ENCODE data around the gene MICAL3. TPM values are rescaled to one million over a fixed set of nuclear protein-coding genes. Genes with fewer than 3 reads are reported as not detected.

MICAL3 gene
- total RNA-seq, 4 donors from 2014 or later = 84.2 to 290 (median 151) TPM

DNA sequence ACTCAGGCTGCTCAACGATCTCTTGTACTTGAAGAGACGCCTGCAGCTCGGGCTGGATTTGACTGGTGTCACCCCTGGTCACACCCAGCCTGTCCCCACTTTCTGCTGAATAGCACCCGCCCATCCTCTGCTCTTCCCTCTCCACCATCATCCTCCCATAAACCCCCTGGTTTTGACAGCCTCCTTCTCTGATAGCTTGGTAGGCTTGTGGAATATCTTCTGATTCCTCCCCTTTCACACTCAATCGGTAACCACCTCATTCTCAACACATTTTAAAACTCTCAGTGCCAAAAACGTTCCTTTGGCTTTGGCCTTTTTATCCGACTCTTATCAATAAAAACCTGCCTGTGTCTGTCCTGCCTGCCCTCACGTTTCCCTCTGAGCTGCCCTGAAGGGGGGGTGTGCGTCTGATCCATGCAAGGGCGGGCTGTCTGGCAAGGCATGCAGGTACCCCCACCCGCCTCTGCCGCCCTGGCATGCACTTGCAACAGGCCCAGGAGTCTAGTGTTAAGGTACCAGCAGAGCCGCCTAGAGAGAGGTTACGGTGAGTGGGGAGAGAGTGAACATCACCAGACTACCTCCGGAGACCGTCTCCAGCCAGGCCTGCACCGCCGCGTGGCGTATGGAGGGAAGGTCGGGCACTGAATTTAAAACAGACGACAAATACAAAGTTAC, 198.3 kb downstream of the MICAL3 start:
- 79 to 93% methylated on average over 8 to 22 of the region's 22 CpGs for WGBS, 2 donors (ENCODE audit: low coverage in 1 of 2)
- in situ Hi-C loops (cut with MboI; ENCODE audit: low pct_ligation_motif_present in 1 of 4, low pct_unique_long_range_greater_than_20kb in 1 of 4, low sequenced_read_pairs in 3 of 4) (no loop called here), intact Hi-C loops (cut with DNase I; ENCODE audit: low total_unique reads) (loop anchor here (10.0 kb wide), 1 partner anchor 59 kb away; no protein-coding TSS in a partner anchor)
- DNase-seq = no peak
- Histone ChIP-seq H3K27ac (no peak overlapping the region), H3K36me3 (peaks cover 0 to 4% (median 0%) of the 10 kb centered on the region in 4 donors), H3K27me3 (no peaks in the 10 kb centered on the region), H3K4me1 (peaks cover 0 to 15% (median 6%) of the 10 kb centered on the region in 4 donors), H3K9me3 (no peaks in the 10 kb centered on the region), H3K4me3 (no peak overlapping the region)
- TF ChIP-seq POLR2AphosphoS5 (IDR thresholded peaks at IDR 0.05) = no peak
- no peak for TF ChIP-seq POLR2A (IDR thresholded peaks at IDR 0.05)
- TF ChIP-seq EP300 (IDR thresholded peaks at IDR 0.05; ENCODE audit: low read depth) = no peak

DNA sequence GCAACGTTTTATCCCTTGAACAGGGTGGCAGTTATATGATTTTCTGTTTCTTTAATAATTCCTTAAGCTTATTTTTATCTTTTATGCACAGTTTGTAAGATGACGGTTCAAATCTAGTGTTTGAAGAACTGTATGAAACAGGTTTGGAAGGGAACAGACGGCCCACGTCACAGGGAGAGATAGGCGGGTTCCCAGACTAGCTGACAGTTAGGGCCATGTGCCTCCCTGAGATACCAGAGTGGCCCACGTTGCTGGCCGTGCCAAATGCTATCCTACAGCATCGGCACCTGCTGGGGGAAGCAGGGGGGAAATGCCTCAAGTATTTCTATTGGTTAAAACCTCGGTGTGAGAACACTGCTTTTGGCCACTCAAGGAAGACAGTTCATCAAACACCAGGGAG, 199.9 kb downstream of the MICAL3 start:
- peaks cover 0 to 4% (median 0%) of the 10 kb centered on the region in 4 donors for H3K36me3 ChIP-seq
- 84 to 86% methylated on average over 2 to 9 of the region's 9 CpGs for WGBS, 2 donors (ENCODE audit: low coverage in 1 of 2)
- no peak for DNase-seq
- intact Hi-C loops (cut with DNase I; ENCODE audit: low total_unique reads) = loop anchor here (10.0 kb wide), 1 partner anchor 60 kb away; no protein-coding TSS in a partner anchor
- no peak overlapping the region for H3K27ac ChIP-seq
- TF ChIP-seq POLR2A (IDR thresholded peaks at IDR 0.05) = no peak
- in situ Hi-C loops (cut with MboI; ENCODE audit: low pct_ligation_motif_present in 1 of 4, low pct_unique_long_range_greater_than_20kb in 1 of 4, low sequenced_read_pairs in 3 of 4) = no loop called here
- H3K27me3 ChIP-seq = no peaks in the 10 kb centered on the region
- no peaks in the 10 kb centered on the region for H3K9me3 ChIP-seq
- H3K4me3 ChIP-seq = no peak overlapping the region
- H3K4me1 ChIP-seq = no peaks in the 10 kb centered on the region

DNA sequence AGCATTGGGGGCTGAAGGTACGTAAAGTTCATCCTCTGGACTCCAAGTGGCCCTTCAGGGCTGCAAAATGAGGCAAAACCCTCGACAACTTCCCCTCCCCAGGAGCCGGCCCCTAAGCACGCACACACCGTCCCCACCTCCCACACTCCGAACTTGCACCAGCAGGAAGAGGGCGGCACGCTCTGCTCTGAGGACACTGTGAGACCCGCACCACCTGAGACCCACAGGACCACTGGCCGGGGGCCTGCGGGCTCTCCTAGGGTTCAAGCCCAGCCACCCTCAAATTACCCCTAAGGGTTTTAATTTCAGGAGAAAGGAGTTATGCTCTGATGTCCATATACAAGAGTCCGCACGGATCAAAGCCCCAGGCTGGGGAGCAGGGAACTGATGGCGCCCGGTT, 200.4 kb downstream of the MICAL3 start:
- H3K4me1 ChIP-seq = no peaks in the 10 kb centered on the region
- 89% methylated on average over 15 of the region's 15 CpGs; no CpG with 5 or more reads in 1 of the 2 donors for WGBS, 2 donors (ENCODE audit: low coverage in 1 of 2)
- no peaks in the 10 kb centered on the region for H3K27me3 ChIP-seq
- peaks cover 0 to 6% (median 0%) of the 10 kb centered on the region in 4 donors for H3K36me3 ChIP-seq
- no peak overlapping the region for H3K27ac ChIP-seq
- TF ChIP-seq POLR2A (IDR thresholded peaks at IDR 0.05) = no peak
- no peak for TF ChIP-seq POLR2AphosphoS5 (IDR thresholded peaks at IDR 0.05)
- TF ChIP-seq, protein P1, sequence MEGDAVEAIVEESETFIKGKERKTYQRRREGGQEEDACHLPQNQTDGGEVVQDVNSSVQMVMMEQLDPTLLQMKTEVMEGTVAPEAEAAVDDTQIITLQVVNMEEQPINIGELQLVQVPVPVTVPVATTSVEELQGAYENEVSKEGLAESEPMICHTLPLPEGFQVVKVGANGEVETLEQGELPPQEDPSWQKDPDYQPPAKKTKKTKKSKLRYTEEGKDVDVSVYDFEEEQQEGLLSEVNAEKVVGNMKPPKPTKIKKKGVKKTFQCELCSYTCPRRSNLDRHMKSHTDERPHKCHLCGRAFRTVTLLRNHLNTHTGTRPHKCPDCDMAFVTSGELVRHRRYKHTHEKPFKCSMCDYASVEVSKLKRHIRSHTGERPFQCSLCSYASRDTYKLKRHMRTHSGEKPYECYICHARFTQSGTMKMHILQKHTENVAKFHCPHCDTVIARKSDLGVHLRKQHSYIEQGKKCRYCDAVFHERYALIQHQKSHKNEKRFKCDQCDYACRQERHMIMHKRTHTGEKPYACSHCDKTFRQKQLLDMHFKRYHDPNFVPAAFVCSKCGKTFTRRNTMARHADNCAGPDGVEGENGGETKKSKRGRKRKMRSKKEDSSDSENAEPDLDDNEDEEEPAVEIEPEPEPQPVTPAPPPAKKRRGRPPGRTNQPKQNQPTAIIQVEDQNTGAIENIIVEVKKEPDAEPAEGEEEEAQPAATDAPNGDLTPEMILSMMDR (IDR thresholded peaks at IDR 0.05) = no peak
- TF ChIP-seq EP300 (IDR thresholded peaks at IDR 0.05; ENCODE audit: low read depth) = no peak
- intact Hi-C loops (cut with DNase I; ENCODE audit: low total_unique reads) = loop anchor here (10.0 kb wide), 1 partner anchor 61 kb away; no protein-coding TSS in a partner anchor
- DNase-seq = no peak
- in situ Hi-C loops (cut with MboI; ENCODE audit: low pct_ligation_motif_present in 1 of 4, low pct_unique_long_range_greater_than_20kb in 1 of 4, low sequenced_read_pairs in 3 of 4) = no loop called here
- H3K4me3 ChIP-seq = no peak overlapping the region
- H3K9me3 ChIP-seq = no peaks in the 10 kb centered on the region

DNA sequence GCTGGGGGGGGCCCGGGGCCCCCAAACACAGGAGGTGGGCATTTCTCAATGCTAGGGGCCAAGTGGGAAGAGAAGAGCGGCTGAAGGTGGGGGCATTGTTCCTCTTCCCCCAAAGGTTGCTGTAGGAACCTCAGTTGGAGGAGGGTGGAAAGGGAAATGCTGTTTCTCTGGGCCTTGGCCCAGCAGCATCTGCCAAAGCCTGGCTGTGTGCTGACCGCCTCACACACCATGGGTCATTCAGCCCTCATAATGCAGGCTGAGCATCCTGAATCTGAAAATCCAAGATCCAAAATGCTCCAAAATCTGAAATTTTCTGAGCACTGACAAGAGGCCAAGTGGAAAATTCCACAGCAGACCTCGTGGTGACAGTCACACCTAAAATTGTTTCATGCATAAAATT, 201.1 kb downstream of the MICAL3 start:
- no peaks in the 10 kb centered on the region for H3K4me1 ChIP-seq
- no peaks in the 10 kb centered on the region for H3K27me3 ChIP-seq
- DNase-seq = no peak
- TF ChIP-seq, protein P1 (IDR thresholded peaks at IDR 0.05) = no peak
- no peak for TF ChIP-seq EP300 (IDR thresholded peaks at IDR 0.05; ENCODE audit: low read depth)
- no peak for TF ChIP-seq POLR2A (IDR thresholded peaks at IDR 0.05)
- no peak for TF ChIP-seq POLR2AphosphoS5 (IDR thresholded peaks at IDR 0.05)
- WGBS, 2 donors (ENCODE audit: low coverage in 1 of 2) = 91 to 100% methylated on average over 3 to 4 of the region's 4 CpGs
- H3K4me3 ChIP-seq = no peak overlapping the region
- H3K27ac ChIP-seq = no peak overlapping the region
- H3K36me3 ChIP-seq = peaks cover 0 to 13% (median 0%) of the 10 kb centered on the region in 4 donors
- intact Hi-C loops (cut with DNase I; ENCODE audit: low total_unique reads) (loop anchor here (10.0 kb wide), 1 partner anchor 62 kb away; no protein-coding TSS in a partner anchor), in situ Hi-C loops (cut with MboI; ENCODE audit: low pct_ligation_motif_present in 1 of 4, low pct_unique_long_range_greater_than_20kb in 1 of 4, low sequenced_read_pairs in 3 of 4) (no loop called here)
- no peaks in the 10 kb centered on the region for H3K9me3 ChIP-seq

DNA sequence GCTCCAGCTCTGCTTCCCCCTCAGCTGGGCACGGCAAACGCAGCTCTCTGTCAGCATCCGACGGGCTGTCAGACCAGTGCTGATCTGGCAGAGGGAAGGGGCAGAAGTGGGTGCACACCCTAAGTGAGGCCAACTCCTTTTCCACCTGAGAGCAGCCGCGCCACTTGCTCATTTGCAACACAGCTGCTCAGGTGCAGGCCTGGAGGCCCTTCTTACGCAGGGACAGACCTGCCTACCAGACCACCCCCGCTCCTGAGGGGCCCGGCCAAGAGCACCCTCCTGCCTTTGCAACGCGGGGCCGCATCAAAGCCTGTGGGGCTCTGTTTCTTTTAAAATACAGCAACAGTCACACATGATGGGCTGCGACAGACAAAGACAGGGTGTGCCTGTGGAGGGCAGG, 202.3 kb downstream of the MICAL3 start:
- H3K36me3 ChIP-seq = peaks cover 0 to 13% (median 2%) of the 10 kb centered on the region in 4 donors
- in situ Hi-C loops (cut with MboI; ENCODE audit: low pct_ligation_motif_present in 1 of 4, low pct_unique_long_range_greater_than_20kb in 1 of 4, low sequenced_read_pairs in 3 of 4) (no loop called here), intact Hi-C loops (cut with DNase I; ENCODE audit: low total_unique reads) (loop anchor here (10.0 kb wide), 1 partner anchor 63 kb away; no protein-coding TSS in a partner anchor)

More for the DNA sequence above, 202.3 kb downstream of the MICAL3 start:
- Histone ChIP-seq H3K4me1 (no peaks in the 10 kb centered on the region), H3K4me3 (no peak overlapping the region), H3K27me3 (no peaks in the 10 kb centered on the region), H3K9me3 (no peaks in the 10 kb centered on the region), H3K27ac (no peak overlapping the region)
- no peak for DNase-seq
- 96% methylated on average over 13 of the region's 13 CpGs; no CpG with 5 or more reads in 1 of the 2 donors for WGBS, 2 donors (ENCODE audit: low coverage in 1 of 2)
- TF ChIP-seq POLR2AphosphoS5 (IDR thresholded peaks at IDR 0.05) = no peak
- TF ChIP-seq EP300 (IDR thresholded peaks at IDR 0.05; ENCODE audit: low read depth) = no peak
- TF ChIP-seq, protein P1 (IDR thresholded peaks at IDR 0.05) = no peak
- no peak for TF ChIP-seq POLR2A (IDR thresholded peaks at IDR 0.05)
